HG02798 (cell line): ENCODE measurements around the gene DYNC1I1.

Experiments used
- ATAC-seq: cut with Tn5 transposase; IDR thresholded peaks from one replicate; pipeline ENCODE4 v1.9.1; 2021; ENCODE audit warnings: mild to moderate bottlenecking; ENCODE audit not compliant: unreplicated experiment, poor library complexity

The DYNC1I1 gene

DNA sequence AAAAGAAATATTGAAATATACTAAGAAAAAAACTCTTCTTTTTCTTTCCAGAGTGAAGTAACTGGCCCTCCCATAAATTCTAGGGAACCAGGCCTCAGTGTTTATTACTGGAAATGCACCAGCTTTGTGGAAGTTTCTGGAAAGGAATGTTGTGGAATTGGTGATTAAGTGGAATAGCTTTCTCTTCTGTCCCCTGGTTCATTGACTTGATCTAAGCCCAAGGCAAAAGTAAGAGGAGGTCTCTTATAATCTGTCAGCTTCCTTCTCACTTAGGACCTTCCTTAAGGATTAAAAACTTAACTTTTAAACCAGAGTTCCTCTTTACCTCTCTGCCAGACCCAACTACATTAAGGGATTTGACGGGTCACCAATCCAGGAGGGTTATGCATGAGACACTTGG, 283.4 kb downstream of the DYNC1I1 start:
- ATAC-seq: no peak

DNA sequence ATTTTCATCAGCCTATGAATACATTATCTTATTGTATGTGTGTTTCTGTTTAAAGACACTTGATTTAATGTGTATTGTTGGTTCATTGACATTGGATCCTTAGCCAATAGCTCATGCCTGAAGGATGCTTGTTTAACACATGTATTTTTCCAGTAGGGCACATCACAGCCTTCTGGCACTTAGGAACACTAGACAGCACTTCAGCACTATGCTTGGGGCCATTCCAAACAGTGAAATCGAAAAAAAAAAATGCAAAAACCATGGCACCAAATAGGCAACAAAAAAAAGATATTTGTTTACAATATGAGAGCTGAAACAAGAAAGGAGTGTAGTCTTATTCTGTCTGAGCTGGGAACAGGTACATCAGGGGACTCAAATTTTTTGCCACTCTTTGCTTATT, 286.7 kb downstream of the DYNC1I1 start:
- ATAC-seq: no peak

DNA sequence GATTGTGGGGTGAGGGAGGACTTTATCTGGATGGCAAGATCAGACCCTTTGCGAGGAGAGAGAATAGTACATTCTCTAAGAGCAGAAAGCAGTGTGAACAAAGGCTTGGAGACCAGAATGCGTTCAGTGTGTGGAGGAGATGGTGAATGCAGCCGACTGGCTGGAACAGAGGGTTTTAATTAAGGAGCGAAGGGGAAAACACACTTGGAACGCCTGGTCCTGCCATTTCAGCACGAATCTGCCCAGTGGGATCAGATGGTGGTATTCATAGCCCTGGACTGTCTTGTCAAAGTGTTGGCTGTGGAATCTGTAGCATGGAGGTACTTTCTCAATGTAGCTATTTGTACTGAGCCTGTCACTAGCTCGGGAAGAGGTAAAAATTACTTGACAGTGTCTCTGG, 288.7 kb downstream of the DYNC1I1 start:
- ATAC-seq: no peak

DNA sequence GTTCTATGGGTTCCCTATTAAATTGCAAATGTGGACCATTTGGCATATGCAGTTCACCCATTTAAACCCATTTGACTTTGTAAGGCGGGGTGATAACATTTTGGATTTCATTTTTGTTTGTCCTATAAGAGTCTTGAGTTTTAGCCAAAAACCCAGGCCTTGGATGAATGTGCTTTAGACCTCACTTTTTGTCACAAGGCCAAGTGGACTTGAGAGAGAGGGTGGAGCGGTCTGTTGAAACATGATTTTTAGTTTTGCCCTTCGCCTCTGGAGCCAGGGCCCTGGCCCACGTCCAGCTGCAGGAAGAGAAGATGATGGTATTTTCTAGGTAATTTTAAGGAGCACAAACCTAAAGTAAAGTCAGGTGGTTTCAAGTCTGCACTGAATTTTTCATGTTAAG, 289.5 kb downstream of the DYNC1I1 start:
- ATAC-seq: no peak

DNA sequence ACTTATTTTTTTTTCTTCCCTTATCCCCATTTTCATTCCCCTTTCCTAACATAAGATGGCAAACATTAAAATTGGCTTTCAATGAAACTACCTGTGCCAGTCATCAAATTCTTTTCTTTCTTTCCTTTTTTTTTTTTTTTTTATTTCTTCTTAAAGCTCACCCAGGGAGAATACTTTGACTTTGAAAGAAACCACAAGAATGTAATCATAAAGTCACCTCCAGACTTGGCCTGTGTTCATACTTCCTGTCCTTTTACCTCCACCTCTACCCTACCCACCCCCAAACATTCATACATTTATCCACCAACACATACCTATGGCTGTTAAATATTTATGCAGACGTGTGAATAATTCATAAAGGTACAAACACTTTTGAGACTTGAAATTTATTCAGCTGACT, 295.0 kb downstream of the DYNC1I1 start:
- ATAC-seq: no peak

DNA sequence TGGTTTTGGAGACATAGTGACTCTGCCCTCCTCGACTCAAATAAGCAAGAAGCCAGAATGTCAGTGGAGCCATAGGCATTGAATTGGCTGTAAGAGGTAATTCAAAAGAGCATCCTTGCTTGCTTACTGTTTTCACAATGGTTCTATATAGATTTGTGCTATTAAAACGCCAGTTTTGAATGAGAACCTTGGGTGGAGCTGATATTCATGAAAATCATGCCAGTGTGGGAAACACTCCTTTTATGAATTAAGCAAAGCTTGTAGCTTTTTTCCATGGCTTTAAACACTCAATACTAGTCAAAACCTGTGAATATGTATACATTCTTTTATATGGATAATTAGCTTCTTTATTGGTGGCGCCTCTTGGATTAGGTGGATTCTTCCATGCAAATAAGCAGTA, 297.0 kb downstream of the DYNC1I1 start:
- ATAC-seq: no peak

DNA sequence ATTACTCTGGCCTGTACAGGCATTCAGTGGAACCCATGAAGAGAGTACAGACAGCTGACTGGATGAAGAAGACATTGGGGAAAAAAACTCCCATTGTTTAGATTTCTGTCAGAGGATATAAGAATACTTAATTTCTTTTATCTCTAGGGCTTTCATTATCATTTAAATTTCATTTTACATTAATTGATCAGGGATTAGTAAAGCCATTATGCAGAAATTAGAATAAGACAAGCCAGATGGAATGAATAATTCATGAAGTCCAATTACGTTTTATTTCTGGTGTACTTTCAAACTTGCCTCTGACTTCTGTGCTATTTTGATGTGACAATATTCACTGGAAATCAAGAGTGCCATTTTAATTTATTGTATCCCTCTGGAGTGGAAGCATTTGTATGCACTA, 302.5 kb downstream of the DYNC1I1 start:
- no peak for ATAC-seq

DNA sequence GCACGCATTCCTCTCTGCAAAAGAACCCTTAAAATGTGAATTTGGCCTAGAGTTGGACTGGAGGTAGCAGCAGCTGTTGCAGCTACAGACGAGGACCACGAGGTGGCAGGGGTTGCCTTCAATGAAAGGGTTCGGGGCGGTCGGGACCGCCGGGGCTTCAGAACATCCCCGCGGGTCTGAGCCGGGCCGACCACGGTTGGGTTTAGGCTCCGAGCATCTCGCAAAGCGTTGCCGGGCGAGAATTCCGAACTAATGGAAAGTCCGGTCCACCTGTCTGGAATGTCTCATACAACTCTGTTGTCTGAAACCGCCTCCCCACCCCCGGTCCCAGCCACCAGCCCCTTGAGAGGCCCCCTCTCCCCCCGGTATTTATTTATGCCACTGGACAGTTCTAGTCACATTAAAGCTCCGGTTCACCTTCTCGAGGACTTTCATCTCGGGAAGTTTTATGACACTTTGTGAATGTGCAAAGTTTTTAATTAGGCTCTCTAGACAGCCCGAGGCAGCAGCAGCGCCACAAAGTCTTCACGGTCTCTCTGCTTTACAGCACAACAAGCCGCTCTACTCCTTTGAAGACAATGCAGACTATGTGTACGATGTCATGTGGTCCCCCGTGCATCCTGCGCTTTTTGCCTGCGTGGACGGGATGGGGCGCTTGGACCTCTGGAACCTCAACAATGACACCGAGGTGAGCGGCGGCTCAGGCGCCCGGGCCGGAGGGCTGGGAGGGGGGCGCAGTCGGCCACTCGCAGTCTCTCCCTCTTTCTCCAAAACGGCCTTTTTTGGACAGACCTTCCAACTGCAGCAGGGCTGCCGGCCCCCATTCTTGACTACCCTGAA, 303.4 kb downstream of the DYNC1I1 start:
- peak; percentile 90 for ATAC-seq

DNA sequence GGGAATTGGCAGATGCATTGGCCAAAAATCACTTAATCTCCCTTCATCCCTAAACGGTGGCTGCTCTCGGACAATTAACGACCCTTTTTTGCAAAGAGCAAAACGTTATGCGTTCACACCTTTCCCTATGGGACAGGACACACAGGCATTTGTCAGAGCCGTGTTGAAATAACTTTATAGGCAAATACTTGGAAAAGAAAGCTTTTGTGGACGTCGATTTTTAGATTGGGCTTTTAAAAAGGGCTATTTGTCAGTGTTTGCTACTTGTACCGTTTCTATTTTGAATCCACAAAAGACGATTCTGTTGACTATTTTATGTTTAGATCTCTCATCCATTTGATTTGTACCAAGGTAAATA, 304.0 kb downstream of the DYNC1I1 start:
- peak; percentile 14 for ATAC-seq

DNA sequence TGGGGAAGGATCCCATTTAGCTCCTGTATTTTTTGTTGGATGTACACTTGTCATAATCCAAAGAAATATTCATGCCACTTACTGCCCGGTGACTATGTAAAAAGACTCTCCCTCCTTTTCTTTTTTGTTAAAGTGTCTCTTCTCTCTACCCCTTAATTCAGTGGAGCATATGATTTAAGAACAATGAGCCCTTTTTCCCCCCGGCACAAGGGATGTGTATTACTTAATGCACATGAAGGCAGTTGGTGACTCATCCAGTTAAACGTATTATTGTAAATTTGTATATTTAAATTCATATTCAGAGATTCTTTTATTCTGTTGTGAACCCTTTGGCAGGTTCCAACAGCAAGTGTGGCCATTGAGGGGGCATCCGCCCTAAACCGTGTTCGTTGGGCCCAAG, 307.7 kb downstream of the DYNC1I1 start:
- ATAC-seq: no peak

DNA sequence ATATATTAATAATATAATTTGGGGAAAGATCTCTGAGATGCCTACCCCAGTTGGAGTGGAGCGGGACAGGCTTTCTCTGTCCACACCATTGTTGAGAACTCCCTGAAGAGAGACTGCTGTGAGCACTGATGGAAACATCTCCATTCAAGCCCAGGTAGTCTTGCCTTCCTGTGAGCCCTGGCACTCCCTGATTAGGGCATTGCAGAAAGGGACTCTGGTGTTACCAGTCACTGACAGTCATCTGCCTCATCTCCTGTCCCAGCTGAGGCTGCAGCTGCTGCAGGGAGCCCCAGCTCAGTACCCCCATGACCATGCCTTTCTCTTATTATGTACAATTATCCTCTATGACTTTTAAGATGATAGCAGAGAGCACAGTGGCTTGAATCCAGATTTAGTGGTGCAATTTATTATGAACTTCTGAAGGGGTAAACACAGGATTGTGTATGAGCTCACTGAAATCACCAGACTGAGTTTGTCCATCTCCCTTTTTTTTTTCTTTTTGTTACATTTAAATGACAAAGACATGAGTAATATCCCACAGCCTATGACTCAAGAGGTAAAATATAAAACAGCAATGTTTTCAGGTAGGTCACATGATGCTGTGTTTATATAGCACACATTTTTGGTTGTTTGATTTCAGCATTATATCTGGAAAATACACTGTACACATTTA, 312.7 kb downstream of the DYNC1I1 start:
- ATAC-seq: no peak

DNA sequence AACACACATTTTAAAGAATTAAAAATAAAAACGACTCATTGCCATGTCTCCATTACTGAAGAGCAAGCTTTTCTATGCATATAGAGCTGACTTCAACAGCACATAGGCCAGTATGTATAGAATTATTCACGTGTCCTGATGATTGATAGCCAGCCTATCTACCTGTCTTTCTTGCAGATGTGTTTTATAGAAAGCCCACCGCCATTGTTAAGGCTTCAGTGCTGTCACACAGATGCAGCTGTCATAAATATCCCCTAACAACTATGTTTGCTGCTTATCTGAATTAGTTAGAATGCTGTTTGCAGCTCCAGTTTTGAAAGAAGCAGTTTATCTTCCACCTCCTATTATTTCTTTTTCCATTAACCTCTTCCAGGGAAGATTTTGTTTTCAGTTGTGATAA, 313.6 kb downstream of the DYNC1I1 start:
- ATAC-seq: no peak

DNA sequence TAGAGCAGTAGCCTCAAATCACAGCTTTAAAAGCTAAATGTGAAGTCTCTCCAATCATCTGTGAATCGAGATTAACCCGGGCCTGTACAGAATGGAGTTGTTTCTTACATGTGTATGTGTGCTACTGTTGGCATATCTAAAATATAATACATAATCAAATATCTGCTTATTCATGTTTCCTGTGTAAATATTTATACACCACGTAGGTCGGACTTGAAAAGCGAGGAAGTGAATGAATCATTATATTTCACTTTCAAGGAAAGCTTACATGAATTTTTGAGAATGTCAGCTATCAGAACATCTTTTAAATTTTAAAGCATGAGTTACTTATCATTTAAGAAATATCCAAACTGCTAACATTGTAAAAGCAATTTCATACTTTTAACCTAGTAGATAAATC, 316.2 kb downstream of the DYNC1I1 start:
- no peak for ATAC-seq

DNA sequence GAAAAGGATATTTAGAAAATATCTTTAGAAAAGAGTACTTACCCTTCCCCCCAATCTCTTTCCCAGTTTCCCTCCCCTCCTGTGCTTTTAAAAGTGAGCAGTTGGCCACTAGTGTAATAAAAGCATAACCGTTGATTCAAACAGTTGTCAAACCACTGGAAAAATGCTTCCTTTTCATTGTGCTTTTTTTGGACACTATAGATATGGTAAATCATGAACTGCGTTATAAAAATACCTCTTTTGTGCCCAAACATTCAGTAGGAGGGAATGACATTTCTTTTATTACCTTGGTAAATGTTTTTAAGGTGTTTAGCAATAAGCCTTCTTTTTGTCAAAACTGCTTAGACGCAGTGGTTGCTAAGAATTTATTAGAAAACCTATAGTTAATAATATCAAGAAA, 317.2 kb downstream of the DYNC1I1 start:
- no peak for ATAC-seq

DNA sequence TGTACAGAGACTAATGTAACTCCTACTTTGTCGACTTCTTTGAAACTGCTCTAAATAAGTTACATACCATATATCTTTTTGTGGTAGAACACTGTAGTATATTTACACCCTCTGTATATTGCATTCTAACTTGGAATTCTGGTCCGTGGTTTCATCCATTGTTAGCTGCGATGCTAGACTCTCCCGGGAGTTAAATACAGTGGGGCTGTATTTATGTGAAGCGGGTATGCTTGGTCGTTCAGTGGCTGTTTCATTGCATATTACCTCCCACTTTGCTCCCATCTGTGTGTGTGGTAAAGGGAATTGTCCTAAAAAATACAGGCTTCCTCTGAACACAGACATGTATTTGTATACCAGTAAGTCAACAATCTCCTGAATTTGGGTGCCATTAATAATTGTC, 318.4 kb downstream of the DYNC1I1 start:
- no peak for ATAC-seq

DNA sequence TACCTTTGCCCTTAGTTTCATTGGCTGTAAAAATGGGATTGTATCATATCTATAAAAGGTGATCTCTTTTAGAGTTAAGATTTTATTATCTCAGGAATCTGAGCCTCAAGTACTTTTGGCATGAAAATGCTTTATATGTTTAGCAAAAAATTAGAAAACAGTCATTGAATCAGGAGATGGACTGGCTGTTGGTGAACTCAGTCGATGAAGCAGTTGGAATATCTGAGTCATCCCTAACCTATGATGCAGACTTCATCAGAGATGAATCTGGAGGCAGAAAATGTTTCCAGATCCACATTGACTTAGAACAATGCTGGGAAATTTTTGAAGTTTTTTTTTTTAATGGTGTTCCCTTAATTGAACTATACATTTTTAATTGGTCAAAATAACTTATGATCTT, 321.1 kb downstream of the DYNC1I1 start:
- no peak for ATAC-seq

DNA sequence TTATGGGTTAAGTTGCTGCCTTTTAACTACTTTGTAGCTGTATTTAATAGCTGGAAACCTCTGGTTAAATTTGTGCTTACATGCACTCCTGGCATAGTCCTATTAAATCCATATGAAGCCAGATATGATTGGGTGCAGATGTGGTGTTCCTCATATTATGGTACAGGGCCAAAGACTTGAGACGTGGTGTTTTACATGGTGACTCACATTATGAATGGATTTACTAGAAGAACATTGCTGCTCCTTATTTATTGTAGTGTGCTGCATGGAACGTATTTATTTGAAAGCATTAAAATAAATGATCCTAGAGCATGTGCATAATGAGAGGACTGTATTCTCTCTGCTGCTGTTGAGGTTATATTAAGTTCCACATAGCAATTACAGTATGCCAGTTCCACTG, 325.5 kb downstream of the DYNC1I1 start:
- ATAC-seq: no peak

DNA sequence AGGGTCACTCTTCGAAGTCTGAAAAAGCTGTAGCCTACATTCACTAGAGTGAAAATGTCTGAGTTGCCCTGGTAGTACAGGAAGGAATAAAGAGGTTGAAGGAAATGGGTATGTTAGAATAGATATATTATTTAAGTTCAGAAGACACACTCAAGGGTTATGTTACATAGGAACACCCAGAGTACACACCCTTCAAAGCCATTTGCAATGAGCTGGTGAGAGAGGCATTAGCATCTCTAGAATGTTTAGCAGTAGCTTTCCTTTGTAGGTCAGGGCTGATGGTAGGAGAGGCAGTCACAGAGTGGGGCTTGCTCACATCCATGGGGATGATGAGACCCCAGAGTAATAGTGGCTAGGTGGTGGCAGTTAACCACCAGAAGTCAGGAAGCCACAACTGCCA, 328.4 kb downstream of the DYNC1I1 start:
- ATAC-seq: no peak

DNA sequence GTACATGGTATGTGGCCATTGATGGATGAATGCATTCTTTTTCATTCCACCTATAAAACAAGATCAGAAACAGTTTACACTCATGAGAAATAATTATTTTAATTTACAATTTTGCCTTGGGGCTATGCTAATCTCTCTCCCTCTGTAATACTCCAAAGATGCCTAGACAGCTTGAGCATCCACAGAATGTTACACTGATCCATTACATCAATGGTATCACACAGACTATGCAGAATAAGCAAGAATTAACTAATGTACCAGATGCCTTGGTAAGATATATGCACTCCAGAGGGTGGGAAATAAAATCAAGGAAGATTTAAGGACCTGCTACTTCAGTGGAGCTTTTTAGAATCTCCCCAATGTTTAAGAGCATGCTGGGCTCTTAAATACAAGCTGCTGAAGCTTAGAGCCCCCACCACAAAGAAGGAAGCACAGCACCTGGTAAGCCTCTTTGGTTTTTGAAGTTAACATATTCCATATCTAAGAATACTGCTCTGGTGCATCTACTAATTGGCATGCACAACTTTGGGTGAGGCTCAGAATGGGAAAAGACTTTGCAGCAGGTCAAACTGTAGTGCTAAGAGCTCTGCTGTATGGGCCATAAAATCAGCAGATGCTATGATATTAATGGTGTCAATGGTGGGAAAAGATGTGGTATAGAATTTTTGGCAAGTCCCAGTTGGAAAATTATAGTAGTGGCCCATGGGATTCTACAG, 329.9 kb downstream of the DYNC1I1 start:
- no peak for ATAC-seq

DNA sequence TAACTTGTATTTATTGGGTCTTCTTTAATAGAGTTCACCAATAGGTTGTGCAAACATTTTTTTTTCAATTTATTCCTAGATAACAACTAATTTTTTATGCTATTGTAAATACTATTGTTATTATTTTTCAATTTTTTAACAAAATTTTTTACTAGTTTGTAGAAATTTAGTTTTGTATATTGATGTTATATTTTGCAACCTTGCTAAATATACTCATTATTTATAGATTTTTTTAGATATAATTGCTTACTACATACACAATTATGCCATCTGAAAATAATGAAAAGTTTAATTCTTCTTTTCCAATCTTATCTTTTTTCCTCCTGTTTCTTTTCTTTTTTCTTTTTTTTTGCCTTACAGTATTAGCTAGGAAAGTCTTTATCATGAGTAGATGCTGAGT, 332.6 kb downstream of the DYNC1I1 start:
- no peak for ATAC-seq

DNA sequence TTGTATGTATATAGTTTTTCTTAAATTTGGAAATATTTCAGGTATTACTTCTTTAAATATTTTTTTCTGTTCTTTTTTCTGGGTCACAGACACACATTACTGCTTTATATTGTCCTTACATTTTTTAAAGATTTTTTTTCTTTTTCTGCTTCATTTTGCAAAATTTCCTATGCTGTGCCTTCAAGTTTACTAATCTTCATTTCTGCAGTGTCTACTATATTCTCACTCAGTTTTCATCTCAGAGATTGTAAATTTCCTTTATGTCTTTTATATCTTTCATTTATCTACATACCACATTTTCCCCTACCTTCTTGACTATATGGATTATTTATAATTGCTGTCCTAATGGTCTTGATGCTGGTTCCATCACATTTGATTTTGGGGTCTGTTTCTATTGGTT, 339.1 kb downstream of the DYNC1I1 start:
- no peak for ATAC-seq
